Measurements from ENCODE around the gene GABARAP. TPM values are rescaled to one million over a fixed set of nuclear protein-coding genes. Genes with fewer than 3 reads are reported as not detected.

Gene GABARAP
- total and polyA plus RNA-seq, 10 of the 15 experiments (the other 5 are each of a cell fraction or from before 2014, with no cell fraction given), result 134 to 613 (median 285) TPM

DNA sequence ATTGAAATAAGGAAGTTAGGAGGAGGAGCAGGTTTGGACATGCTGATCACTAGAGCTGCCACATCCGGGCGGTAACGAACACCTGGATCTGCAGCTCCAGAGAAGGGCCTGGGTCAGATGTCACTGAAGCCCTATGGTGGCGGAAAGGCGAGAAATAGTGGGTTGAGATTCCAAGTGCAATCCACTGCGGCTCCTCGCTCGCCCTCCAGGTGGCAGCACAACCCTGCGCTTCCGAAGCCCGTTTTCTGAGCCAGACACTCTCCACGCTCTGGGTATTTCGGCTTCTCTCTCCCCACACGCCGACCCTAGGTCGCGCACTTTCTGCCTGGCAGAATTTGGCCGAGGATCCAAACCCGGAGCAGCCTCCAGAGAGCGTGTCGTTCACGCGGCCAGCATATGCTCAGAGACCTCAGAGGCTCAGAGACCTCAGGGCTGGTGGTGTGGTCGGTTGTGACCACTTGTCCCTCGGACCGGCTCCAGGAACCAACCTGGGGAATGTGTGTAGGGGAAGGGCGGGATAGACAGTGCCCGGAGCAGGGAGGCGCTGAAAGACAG is 38.3 kb upstream of the GABARAP start:
- in situ Hi-C loops (cut with MboI), result no loop called here
- H3K4me3 ChIP-seq, result peak overlapping the region; percentile 56
- H3K27ac ChIP-seq (ENCODE audit: control insufficient read depth, insufficient read depth), result no peak overlapping the region
- H3K4me2 ChIP-seq (ENCODE audit: control insufficient read depth, insufficient read depth), result peak overlapping the region; percentile 98
- peak; percentile 97 for FAIRE-seq
- BruUV-seq (replicated peaks), result no TSS peak
- H3K79me2 ChIP-seq (ENCODE audit: control insufficient read depth, insufficient read depth, low read length), result no peaks in the 10 kb centered on the region
- ChIA-PET POLR2A (interaction anchor here (1.7 kb wide), 1 partner anchor 16 kb away, joined by 4 read pairs; no protein-coding TSS in a partner anchor), CTCF (interaction anchor here (0.6 to 10.3 kb wide), 12 partner anchors 11 to 407 kb away, joined by 3 to 102 read pairs (median 3); partner anchors contain the start of genes NEURL4 and TP53), SMC1A (ENCODE audit: uncharacterized antibody, unreplicated experiment) (interaction anchor here (0.6 to 3.3 kb wide), 5 partner anchors 16 to 407 kb away, joined by 3 to 17 read pairs (median 3); partner anchors contain the start of genes TMEM95 and TP53), RAD21 (ENCODE audit: unreplicated experiment) (interaction anchor here (2.3 kb wide), 1 partner anchor 16 kb away, joined by 11 read pairs; no protein-coding TSS in a partner anchor)
- 0% methylated on average over 29 of the region's 29 CpGs for WGBS (ENCODE audit: insufficient coverage, insufficient replicate concordance, low lambda C conversion rate, missing lambda C conversion rate)
- peak; percentile 90 for ATAC-seq
- H3K9me3 ChIP-seq (replicated peaks; ENCODE audit: control insufficient read depth, insufficient read depth, low read length), result no peaks in the 10 kb centered on the region
- DNase-seq (ENCODE audit: low read depth, low spot score), result peak; percentile 40
- no peaks in the 10 kb centered on the region for H3K36me3 ChIP-seq (ENCODE audit: control insufficient read depth in 2 of 2, insufficient read depth in 2 of 2, low read length in 1 of 2)
- peak overlapping the region; percentile 82 for H2AFZ ChIP-seq (ENCODE audit: control insufficient read depth, low read depth, low read length)
- no peaks in the 10 kb centered on the region; a peak in 1 of 4 replicates for H3K27me3 ChIP-seq (replicated peaks in 1 of 2; ENCODE audit: control insufficient read depth in 2 of 2, insufficient read depth in 2 of 2, low read length in 1 of 2)
- peaks cover 8% of the 10 kb centered on the region for H3K4me1 ChIP-seq (ENCODE audit: control insufficient read depth, insufficient read depth, low read length)
- no peaks in the 10 kb centered on the region; the same call in 1 of the 2 replicates for H4K20me1 ChIP-seq (ENCODE audit: control insufficient read depth, insufficient read depth)
- intact Hi-C loops (cut with micrococcal nuclease; ENCODE audit: unreplicated experiment), result loop anchor here (1.0 to 2.0 kb wide), 2 partner anchors 16 to 64 kb away; no protein-coding TSS in a partner anchor
- no peak overlapping the region; the same call in 1 of the 2 replicates for H3K9ac ChIP-seq (ENCODE audit: control insufficient read depth, insufficient read depth, low read length)
- peak; percentile 40; the same call in 1 of the 2 replicates for TF ChIP-seq LARP7 (IDR thresholded peaks at IDR 0.05)
- TF ChIP-seq BRCA1 (IDR thresholded peaks at IDR 0.05; ENCODE audit: low read depth, low read length), result no peak
- TF ChIP-seq, protein P1, sequence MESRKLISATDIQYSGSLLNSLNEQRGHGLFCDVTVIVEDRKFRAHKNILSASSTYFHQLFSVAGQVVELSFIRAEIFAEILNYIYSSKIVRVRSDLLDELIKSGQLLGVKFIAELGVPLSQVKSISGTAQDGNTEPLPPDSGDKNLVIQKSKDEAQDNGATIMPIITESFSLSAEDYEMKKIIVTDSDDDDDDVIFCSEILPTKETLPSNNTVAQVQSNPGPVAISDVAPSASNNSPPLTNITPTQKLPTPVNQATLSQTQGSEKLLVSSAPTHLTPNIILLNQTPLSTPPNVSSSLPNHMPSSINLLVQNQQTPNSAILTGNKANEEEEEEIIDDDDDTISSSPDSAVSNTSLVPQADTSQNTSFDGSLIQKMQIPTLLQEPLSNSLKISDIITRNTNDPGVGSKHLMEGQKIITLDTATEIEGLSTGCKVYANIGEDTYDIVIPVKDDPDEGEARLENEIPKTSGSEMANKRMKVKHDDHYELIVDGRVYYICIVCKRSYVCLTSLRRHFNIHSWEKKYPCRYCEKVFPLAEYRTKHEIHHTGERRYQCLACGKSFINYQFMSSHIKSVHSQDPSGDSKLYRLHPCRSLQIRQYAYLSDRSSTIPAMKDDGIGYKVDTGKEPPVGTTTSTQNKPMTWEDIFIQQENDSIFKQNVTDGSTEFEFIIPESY (IDR thresholded peaks at IDR 0.05), result no peak
- TF ChIP-seq ESRRA (IDR thresholded peaks at IDR 0.05; ENCODE audit: low read length), result no peak; the same call in 1 of the 2 replicates
- TF ChIP-seq, protein P2, sequence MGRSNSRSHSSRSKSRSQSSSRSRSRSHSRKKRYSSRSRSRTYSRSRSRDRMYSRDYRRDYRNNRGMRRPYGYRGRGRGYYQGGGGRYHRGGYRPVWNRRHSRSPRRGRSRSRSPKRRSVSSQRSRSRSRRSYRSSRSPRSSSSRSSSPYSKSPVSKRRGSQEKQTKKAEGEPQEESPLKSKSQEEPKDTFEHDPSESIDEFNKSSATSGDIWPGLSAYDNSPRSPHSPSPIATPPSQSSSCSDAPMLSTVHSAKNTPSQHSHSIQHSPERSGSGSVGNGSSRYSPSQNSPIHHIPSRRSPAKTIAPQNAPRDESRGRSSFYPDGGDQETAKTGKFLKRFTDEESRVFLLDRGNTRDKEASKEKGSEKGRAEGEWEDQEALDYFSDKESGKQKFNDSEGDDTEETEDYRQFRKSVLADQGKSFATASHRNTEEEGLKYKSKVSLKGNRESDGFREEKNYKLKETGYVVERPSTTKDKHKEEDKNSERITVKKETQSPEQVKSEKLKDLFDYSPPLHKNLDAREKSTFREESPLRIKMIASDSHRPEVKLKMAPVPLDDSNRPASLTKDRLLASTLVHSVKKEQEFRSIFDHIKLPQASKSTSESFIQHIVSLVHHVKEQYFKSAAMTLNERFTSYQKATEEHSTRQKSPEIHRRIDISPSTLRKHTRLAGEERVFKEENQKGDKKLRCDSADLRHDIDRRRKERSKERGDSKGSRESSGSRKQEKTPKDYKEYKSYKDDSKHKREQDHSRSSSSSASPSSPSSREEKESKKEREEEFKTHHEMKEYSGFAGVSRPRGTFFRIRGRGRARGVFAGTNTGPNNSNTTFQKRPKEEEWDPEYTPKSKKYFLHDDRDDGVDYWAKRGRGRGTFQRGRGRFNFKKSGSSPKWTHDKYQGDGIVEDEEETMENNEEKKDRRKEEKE (IDR thresholded peaks at IDR 0.05), result no peak
- TF ChIP-seq NFXL1 (IDR thresholded peaks at IDR 0.05; ENCODE audit: borderline replicate concordance), result no peak
- peak; percentile 94 for TF ChIP-seq SMC3 (IDR thresholded peaks at IDR 0.05; ENCODE audit: borderline replicate concordance, low read length)
- TF ChIP-seq, protein P3, sequence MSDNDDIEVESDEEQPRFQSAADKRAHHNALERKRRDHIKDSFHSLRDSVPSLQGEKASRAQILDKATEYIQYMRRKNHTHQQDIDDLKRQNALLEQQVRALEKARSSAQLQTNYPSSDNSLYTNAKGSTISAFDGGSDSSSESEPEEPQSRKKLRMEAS (IDR thresholded peaks at IDR 0.05; ENCODE audit: low read depth, low read length), result 0 out of 2 replicates have a peak, but pooled peaks have one; percentile 53
- peak in 1 of 2 experiments; percentile 33; a peak in 2 of 4 replicates for TF ChIP-seq BHLHE40 (IDR thresholded peaks at IDR 0.05; ENCODE audit: borderline replicate concordance in 1 of 2, low read depth in 2 of 2, low read length in 1 of 2)
- TF ChIP-seq POU2F2 (IDR thresholded peaks at IDR 0.05; ENCODE audit: borderline replicate concordance, low read depth, low read length), result 0 out of 3 replicates have a peak, but pooled peaks have one; percentile 35
- TF ChIP-seq, protein P4, sequence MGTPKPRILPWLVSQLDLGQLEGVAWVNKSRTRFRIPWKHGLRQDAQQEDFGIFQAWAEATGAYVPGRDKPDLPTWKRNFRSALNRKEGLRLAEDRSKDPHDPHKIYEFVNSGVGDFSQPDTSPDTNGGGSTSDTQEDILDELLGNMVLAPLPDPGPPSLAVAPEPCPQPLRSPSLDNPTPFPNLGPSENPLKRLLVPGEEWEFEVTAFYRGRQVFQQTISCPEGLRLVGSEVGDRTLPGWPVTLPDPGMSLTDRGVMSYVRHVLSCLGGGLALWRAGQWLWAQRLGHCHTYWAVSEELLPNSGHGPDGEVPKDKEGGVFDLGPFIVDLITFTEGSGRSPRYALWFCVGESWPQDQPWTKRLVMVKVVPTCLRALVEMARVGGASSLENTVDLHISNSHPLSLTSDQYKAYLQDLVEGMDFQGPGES (IDR thresholded peaks at IDR 0.05), result peak; percentile 43; the same call in 1 of the 2 replicates
- no peak for TF ChIP-seq STAT3 (IDR thresholded peaks at IDR 0.05; ENCODE audit: low read depth, low read length)
- no peak for TF ChIP-seq HCFC1 (IDR thresholded peaks at IDR 0.05; ENCODE audit: low read length)
- TF ChIP-seq MTA3 (IDR thresholded peaks at IDR 0.05; ENCODE audit: borderline replicate concordance, low read length), result no peak
- TF ChIP-seq CREB1 (IDR thresholded peaks at IDR 0.05; ENCODE audit: low read depth), result no peak
- TF ChIP-seq, protein P5, sequence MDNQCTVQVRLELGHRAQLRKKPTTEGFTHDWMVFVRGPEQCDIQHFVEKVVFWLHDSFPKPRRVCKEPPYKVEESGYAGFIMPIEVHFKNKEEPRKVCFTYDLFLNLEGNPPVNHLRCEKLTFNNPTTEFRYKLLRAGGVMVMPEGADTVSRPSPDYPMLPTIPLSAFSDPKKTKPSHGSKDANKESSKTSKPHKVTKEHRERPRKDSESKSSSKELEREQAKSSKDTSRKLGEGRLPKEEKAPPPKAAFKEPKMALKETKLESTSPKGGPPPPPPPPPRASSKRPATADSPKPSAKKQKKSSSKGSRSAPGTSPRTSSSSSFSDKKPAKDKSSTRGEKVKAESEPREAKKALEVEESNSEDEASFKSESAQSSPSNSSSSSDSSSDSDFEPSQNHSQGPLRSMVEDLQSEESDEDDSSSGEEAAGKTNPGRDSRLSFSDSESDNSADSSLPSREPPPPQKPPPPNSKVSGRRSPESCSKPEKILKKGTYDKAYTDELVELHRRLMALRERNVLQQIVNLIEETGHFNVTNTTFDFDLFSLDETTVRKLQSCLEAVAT (IDR thresholded peaks at IDR 0.05), result peak; percentile 60

All from GM12878 (cell line).